B cell (primary cell): ENCODE data around the gene MIXL1. TPM values are rescaled to one million over a fixed set of nuclear protein-coding genes. Genes with fewer than 3 reads are reported as not detected.

ENCODE experiments used
- ATAC-seq: fragments of 200-7000 bp; cut with Tn5 transposase; one replicate; pipeline ENCODE4 v1.10.0; 2021; ENCODE audit warnings: low read depth, mild to moderate bottlenecking, moderate number of reproducible peaks, moderate library complexity
- CTCF ChIA-PET: fragments of 350-600 bp; sonication (Branson Sonifier 250); formaldehyde crosslinking; loops from one replicate; lab custom pipeline; 2021; ENCODE audit warnings: antibody characterized with exemption, inconsistent platforms; lab: Charles Lee
- POLR2A ChIA-PET: fragments of 350-600 bp; sonication (Branson Sonifier 250); formaldehyde crosslinking; loops from one replicate; lab custom pipeline; 2021; ENCODE audit warnings: antibody characterized with exemption; lab: Charles Lee
- DNase-seq: peaks from one replicate; pipeline ENCODE4 v3.0.0; 2013
- H2AFZ ChIP-seq: 2 replicates; pipeline ENCODE4 v1.6.1; 2012; ENCODE audit warnings: mild to moderate bottlenecking, low read depth, low read length; ENCODE audit not compliant: insufficient read depth, poor library complexity, severe bottlenecking
- H3K27ac ChIP-seq, 2 donors: 1 replicate in 1 of 2; 2 replicates in 1 of 2; pipeline ENCODE4 v1.5.1; 2012 to 2013; ENCODE audit warnings: low read length in 2 of 2, mild to moderate bottlenecking in 2 of 2, moderate library complexity in 1 of 2
- H3K27me3 ChIP-seq, 4 experiments: fragments of 200-600 bp in 1 of 4; sonication (generic) in 1 of 4; replicated peaks in 1 of 4; 1 replicate in 2 of 4; 2 replicates in 2 of 4; pipeline versions ENCODE4 v1.6.1 to v1.7.0; 2013 to 2016; ENCODE audit warnings: low read length in 3 of 4, mild to moderate bottlenecking in 2 of 4, mixed read lengths in 1 of 4, moderate library complexity in 1 of 4; ENCODE audit not compliant: insufficient read depth in 4 of 4, control insufficient read depth in 3 of 4; ENCODE audit errors: control extremely low read depth in 1 of 4
- H3K36me3 ChIP-seq, 2 experiments: replicated peaks in 1 of 2; 1 replicate in 1 of 2; 2 replicates in 1 of 2; pipeline versions ENCODE4 v1.6.1 to v1.7.1; 2013; ENCODE audit warnings: low read length in 1 of 2; ENCODE audit not compliant: insufficient read depth in 2 of 2, control insufficient read depth in 1 of 2; ENCODE audit errors: control extremely low read depth in 1 of 2, extremely low read depth in 1 of 2
- H3K4me1 ChIP-seq, 2 donors: fragments of 200-600 bp in 1 of 2; sonication (generic) in 1 of 2; 1 replicate in 1 of 2; 2 replicates in 1 of 2; pipeline versions ENCODE4 v1.5.1 to v1.6.1; 2013 to 2017; ENCODE audit warnings: low read length in 2 of 2; ENCODE audit not compliant: control insufficient read depth in 2 of 2, insufficient read depth in 2 of 2
- H3K4me2 ChIP-seq: replicated peaks from 2 replicates; pipeline ENCODE3; 2012; ENCODE audit warnings: mild to moderate bottlenecking, low read depth, low read length; ENCODE audit not compliant: poor library complexity, severe bottlenecking
- H3K4me3 ChIP-seq, 5 experiments: fragments of 200-600 bp in 1 of 5; sonication (generic) in 1 of 5; 1 replicate in 3 of 5; 2 replicates in 2 of 5; pipeline versions ENCODE4 v1.5.1 to v1.7.0; 2011 to 2016; ENCODE audit warnings: low read length in 4 of 5, mild to moderate bottlenecking in 4 of 5, low read depth in 2 of 5, control low read depth in 1 of 5, moderate library complexity in 1 of 5; ENCODE audit not compliant: insufficient read depth in 1 of 5; ENCODE audit errors: control extremely low read depth in 1 of 5, extremely low read depth in 1 of 5
- H3K79me2 ChIP-seq: fragments of 200-600 bp; sonication (generic); one replicate; pipeline ENCODE4 v1.6.0; 2016; ENCODE audit warnings: low read length; ENCODE audit not compliant: control insufficient read depth, insufficient read depth
- H3K9ac ChIP-seq: fragments of 200-600 bp; sonication (generic); 2 replicates; pipeline ENCODE4 v1.6.1; 2017; ENCODE audit warnings: mild to moderate bottlenecking, low read length, moderate library complexity
- H3K9me3 ChIP-seq, 3 donors: one replicate each; pipeline versions ENCODE4 v1.6.1 to v1.7.1; 2013; ENCODE audit warnings: low read length in 2 of 3; ENCODE audit not compliant: control insufficient read depth in 2 of 3, insufficient read depth in 1 of 3; ENCODE audit errors: control extremely low read depth in 1 of 3
- H4K20me1 ChIP-seq: 2 replicates; pipeline ENCODE4 v1.6.0; 2012; ENCODE audit warnings: mild to moderate bottlenecking, low read length; ENCODE audit not compliant: insufficient read depth, control insufficient read depth, poor library complexity, severe bottlenecking
- H3K27ac Mint-ChIP-seq: one replicate; pipeline ENCODE4 v1.8.0; 2021; ENCODE audit warnings: mixed read lengths
- H3K27me3 Mint-ChIP-seq: one replicate; pipeline ENCODE4 v1.8.0; 2021; ENCODE audit warnings: mixed read lengths
- H3K4me1 Mint-ChIP-seq: one replicate; pipeline ENCODE4 v1.8.0; 2021; ENCODE audit warnings: mixed read lengths
- H3K4me3 Mint-ChIP-seq: one replicate; pipeline ENCODE4 v1.8.0; 2021; ENCODE audit warnings: mixed read lengths
- H3K9me3 Mint-ChIP-seq: one replicate; pipeline ENCODE4 v1.8.0; 2022; ENCODE audit warnings: mixed read lengths; ENCODE audit not compliant: insufficient read depth
- CTCF ChIP-seq: fragments of 200-600 bp; IDR thresholded peaks from one replicate; pipeline ENCODE4 v1.8.0; 2022; ENCODE audit warnings: antibody characterized with exemption, mild to moderate bottlenecking
- EZH2 ChIP-seq: IDR thresholded peaks from 2 replicates; pipeline ENCODE4 v1.6.1; 2012; ENCODE audit warnings: borderline replicate concordance, low read depth, mild to moderate bottlenecking, moderate library complexity, low read length; ENCODE audit not compliant: insufficient read depth, poor library complexity, severe bottlenecking
- WGBS: methylation state at CpG from one replicate; pipeline ENCODE4 v1.1.5; 2013; ENCODE audit warnings: missing lambda C conversion rate; ENCODE audit not compliant: insufficient coverage; 5-methylcytosine and 5-hydroxymethylcytosine counted together
- intact Hi-C: fragments of 100-400 bp; cut with micrococcal nuclease; formaldehyde crosslinking; loops from one replicate; pipeline ENCODE4 v1.10.0; 2022
- polyA plus RNA-seq: library from polyadenylated mRNA; depleted of rRNA; stranded (reverse); fragments of >200 nt; gene quantifications from 2 replicates; pipeline ENCODE4 v1.2.3, GENCODE V29; 2012
- total RNA-seq, 2 donors: library from RNA; stranded (reverse); fragments of 120-200 nt in 1 of 2; gene quantifications; 1 replicate in 1 of 2; 2 replicates in 1 of 2; pipeline versions ENCODE4 v1.2.3 to v1.2.4, GENCODE V29; 2013 to 2022

Gene MIXL1
- total and polyA plus RNA-seq, 2 donors (not counting 1 experiment from before 2014, with no cell fraction given), result 0.84 to 1.7 TPM

- Histone ChIP-seq H3K9me3 (no peaks in the 10 kb centered on the region), H3K79me2 (no peaks in the 10 kb centered on the region), H3K27me3 (no peaks in the 10 kb centered on the region), H3K4me3 (no peak overlapping the region), H2AFZ (no peak overlapping the region), H3K36me3 (peaks cover 5 to 7% of the 10 kb centered on the region in 2 experiments), H3K9ac (no peak overlapping the region), H3K4me1 (no peaks in the 10 kb centered on the region), H4K20me1 (no peaks in the 10 kb centered on the region), H3K27ac (no peak overlapping the region), H3K4me2 (no peak overlapping the region)
- Mint-ChIP-seq H3K27ac (no peak overlapping the region), H3K9me3 (no peaks in the 10 kb centered on the region), H3K4me1 (no peaks in the 10 kb centered on the region), H3K27me3 (no peaks in the 10 kb centered on the region), H3K4me3 (no peak overlapping the region)
- ChIA-PET CTCF (no interaction called here), POLR2A (no interaction called here)
- intact Hi-C loops, result no loop called here
- ATAC-seq, result no peak
- no peak for DNase-seq
- no peak for TF ChIP-seq EZH2
- no peak for TF ChIP-seq CTCF
- WGBS, result no CpG with 5 or more reads among the region's 3 CpGs
Observed at GRCh38 chr1:226239421-226239820, 16.0 kb downstream of the MIXL1 start.

- no peaks in the 10 kb centered on the region for H3K27me3 Mint-ChIP-seq
- intact Hi-C loops, result no loop called here
Observed at GRCh38 chr1:226248091-226248490, 24.6 kb downstream of the MIXL1 start.

More at GRCh38 chr1:226248091-226248490, 24.6 kb downstream of the MIXL1 start:
- ChIA-PET CTCF (no interaction called here), POLR2A (no interaction called here)
- no peaks in the 10 kb centered on the region for H3K9me3 Mint-ChIP-seq
- Histone ChIP-seq H2AFZ (no peak overlapping the region), H3K79me2 (no peaks in the 10 kb centered on the region), H3K27me3 (no peaks in the 10 kb centered on the region), H3K4me3 (no peak overlapping the region), H3K36me3 (peaks cover 0 to 4% of the 10 kb centered on the region in 2 experiments), H4K20me1 (no peaks in the 10 kb centered on the region), H3K4me2 (no peak overlapping the region), H3K9me3 (no peaks in the 10 kb centered on the region), H3K4me1 (peaks cover 0 to 4% of the 10 kb centered on the region in 2 donors), H3K9ac (no peak overlapping the region), H3K27ac (no peak overlapping the region)
- no peak overlapping the region for H3K27ac Mint-ChIP-seq
- DNase-seq (no peak), ATAC-seq (no peak)
- TF ChIP-seq CTCF (no peak), EZH2 (no peak)
- peaks cover 13% of the 10 kb centered on the region for H3K4me1 Mint-ChIP-seq
- H3K4me3 Mint-ChIP-seq, result no peak overlapping the region
- no CpG with 5 or more reads among the region's 2 CpGs for WGBS
